ENCODE data around the gene DGKB. TPM values are rescaled to one million over a fixed set of nuclear protein-coding genes. Genes with fewer than 3 reads are reported as not detected.

Gene DGKB
- total RNA-seq, 5 donors from 2014 or later (not counting 1 experiment from before 2014, with no cell fraction given), result not detected

DNA sequence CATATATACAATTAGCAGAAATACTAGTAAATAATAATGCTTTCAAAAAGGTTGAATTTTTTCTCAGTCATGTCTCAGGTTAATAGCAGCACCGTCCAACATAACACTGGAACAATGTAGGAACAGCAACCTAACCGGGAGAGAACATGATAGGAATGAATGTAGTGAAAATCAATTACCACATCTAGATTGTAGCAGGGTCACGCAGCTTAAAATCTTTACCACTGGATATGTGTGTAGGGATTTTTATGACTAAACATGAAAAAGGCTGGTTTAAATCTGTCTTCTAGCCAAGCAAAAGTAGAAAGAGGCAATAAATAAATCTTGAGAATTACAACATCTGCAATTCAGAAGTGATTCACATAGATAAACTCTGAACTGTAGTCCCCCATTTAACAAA is 326.0 kb downstream of the DGKB start:
- H3K4me3 ChIP-seq (ENCODE audit: control insufficient read depth in 1 of 2, extremely low read depth in 1 of 2, low read length in 1 of 2), result no peak overlapping the region
- Mint-ChIP-seq H3K27ac (no peak overlapping the region), H3K36me3 (no peaks in the 10 kb centered on the region), H3K4me3 (no peak overlapping the region), H3K27me3 (no peaks in the 10 kb centered on the region), H3K4me1 (no peaks in the 10 kb centered on the region), H3K9me3 (peaks cover 0 to 6% (median 0%) of the 10 kb centered on the region in 3 donors)
- no CpG with 5 or more reads among the region's 3 CpGs for whole genome bisulfite sequencing (ENCODE audit: insufficient coverage)
- no peaks in the 10 kb centered on the region for H3K9me3 ChIP-seq
- ChIA-PET POLR2A (no interaction called here), CTCF (interaction anchor here in 1 of 2 donors (1.0 kb wide), 1 partner anchor 115 kb away, joined by 4 read pairs; no protein-coding TSS in a partner anchor)
- H3K4me1 ChIP-seq (ENCODE audit: control insufficient read depth in 1 of 2, extremely low read depth in 1 of 2, insufficient read depth in 2 of 2, low read length in 2 of 2), result no peaks in the 10 kb centered on the region
- no peaks in the 10 kb centered on the region for H3K27me3 ChIP-seq (replicated peaks in 1 of 2; ENCODE audit: control insufficient read depth in 2 of 2, extremely low read depth in 1 of 2, insufficient read depth in 2 of 2, low read length in 1 of 2)
- H3K36me3 ChIP-seq (ENCODE audit: control insufficient read depth in 2 of 2, extremely low read depth in 1 of 2, insufficient read depth in 1 of 2, low read length in 1 of 2), result no peaks in the 10 kb centered on the region
- no peak overlapping the region for H3K27ac ChIP-seq (ENCODE audit: low read length)
- ATAC-seq (replicated peaks in 1 of 4), result no peak
- no peak for DNase-seq

DNA sequence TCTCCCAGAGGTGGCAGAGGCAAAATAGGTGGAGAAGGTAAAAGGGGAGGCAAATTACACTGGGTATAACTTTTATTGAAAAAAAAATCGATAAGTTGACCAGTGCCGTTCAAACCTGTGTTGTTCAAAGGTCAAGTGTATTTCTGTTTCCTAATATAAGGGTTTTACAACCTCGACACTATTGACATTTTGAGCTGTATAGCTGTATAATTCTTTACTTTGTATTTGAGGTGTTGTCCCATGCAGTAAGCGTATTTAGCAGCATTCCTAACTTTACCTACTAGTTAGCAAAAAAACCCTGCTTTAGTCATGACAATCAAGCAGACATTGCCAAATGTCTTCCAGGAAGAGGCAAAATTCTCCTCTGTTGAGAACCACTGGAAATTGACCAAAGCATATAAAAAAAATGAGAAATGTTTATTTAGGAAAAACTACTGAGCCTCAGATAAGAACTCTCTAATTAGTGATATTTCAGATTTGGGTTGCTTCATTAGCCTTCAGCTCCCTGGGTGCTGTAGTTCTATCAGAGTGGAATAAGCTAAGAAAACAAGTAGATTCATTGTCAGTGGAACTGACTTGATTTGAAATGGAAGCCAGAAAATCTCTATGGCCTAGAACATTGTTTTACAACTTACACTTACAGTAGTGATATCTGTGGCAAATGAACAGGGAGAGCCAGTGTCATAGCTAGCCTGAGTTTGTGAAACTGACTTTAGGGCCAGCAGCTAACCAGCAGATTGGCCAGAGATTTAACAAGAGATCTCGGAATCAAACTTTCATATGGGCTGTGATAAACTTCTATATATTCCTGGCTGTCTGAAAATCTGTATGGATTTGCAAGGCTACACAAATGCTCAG is 331.6 kb downstream of the DGKB start:
- H3K27ac ChIP-seq (ENCODE audit: low read length), result no peak overlapping the region
- H3K4me1 Mint-ChIP-seq, result no peaks in the 10 kb centered on the region
- no peaks in the 10 kb centered on the region for H3K36me3 Mint-ChIP-seq
- H3K27ac Mint-ChIP-seq, result no peak overlapping the region
- ATAC-seq (replicated peaks in 1 of 4), result no peak
- H3K27me3 ChIP-seq (replicated peaks in 1 of 2; ENCODE audit: control insufficient read depth in 2 of 2, extremely low read depth in 1 of 2, insufficient read depth in 2 of 2, low read length in 1 of 2), result no peaks in the 10 kb centered on the region
- peaks cover 0 to 10% (median 0%) of the 10 kb centered on the region in 3 donors for H3K9me3 Mint-ChIP-seq
- WGBS (ENCODE audit: insufficient coverage), result 92% methylated on average over 2 of the region's 5 CpGs
- no peak overlapping the region for H3K4me3 ChIP-seq (ENCODE audit: control insufficient read depth in 1 of 2, extremely low read depth in 1 of 2, low read length in 1 of 2)
- H3K36me3 ChIP-seq (ENCODE audit: control insufficient read depth in 2 of 2, extremely low read depth in 1 of 2, insufficient read depth in 1 of 2, low read length in 1 of 2), result no peaks in the 10 kb centered on the region
- CTCF ChIA-PET, result no interaction called here
- POLR2A ChIA-PET, result no interaction called here
- H3K9me3 ChIP-seq, result no peaks in the 10 kb centered on the region
- DNase-seq, result no peak
- H3K4me1 ChIP-seq (ENCODE audit: control insufficient read depth in 1 of 2, extremely low read depth in 1 of 2, insufficient read depth in 2 of 2, low read length in 2 of 2), result no peaks in the 10 kb centered on the region
- H3K4me3 Mint-ChIP-seq, result no peak overlapping the region
- H3K27me3 Mint-ChIP-seq, result no peaks in the 10 kb centered on the region

DNA sequence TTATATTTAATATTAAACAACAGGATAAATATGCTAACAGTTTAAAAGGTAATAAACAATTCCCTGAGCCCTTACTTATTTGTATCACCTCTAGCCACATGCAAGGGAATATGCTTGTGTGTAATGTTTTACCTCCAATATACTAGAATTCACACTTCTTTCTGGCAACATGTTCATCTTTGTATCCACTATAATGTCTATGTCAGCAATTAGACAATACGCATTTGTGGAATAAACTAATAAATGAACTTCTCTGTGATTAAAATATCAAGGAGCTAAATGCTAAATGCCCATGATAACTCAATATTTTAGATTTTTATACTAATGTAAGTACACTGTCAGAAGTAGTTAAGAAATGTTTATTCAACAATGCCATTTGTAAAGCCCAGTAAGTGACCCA is 350.5 kb downstream of the DGKB start:
- H3K4me3 ChIP-seq (ENCODE audit: control insufficient read depth in 1 of 2, extremely low read depth in 1 of 2, low read length in 1 of 2), result no peak overlapping the region
- H3K4me1 ChIP-seq (ENCODE audit: control insufficient read depth in 1 of 2, extremely low read depth in 1 of 2, insufficient read depth in 2 of 2, low read length in 2 of 2), result no peaks in the 10 kb centered on the region
- ChIA-PET POLR2A (no interaction called here), CTCF (no interaction called here)
- no peak for ATAC-seq (replicated peaks in 1 of 4)
- no peak for DNase-seq
- H3K9me3 ChIP-seq, result no peaks in the 10 kb centered on the region
- H3K27ac Mint-ChIP-seq, result no peak overlapping the region
- no peaks in the 10 kb centered on the region for H3K36me3 ChIP-seq (ENCODE audit: control insufficient read depth in 2 of 2, extremely low read depth in 1 of 2, insufficient read depth in 1 of 2, low read length in 1 of 2)
- no peaks in the 10 kb centered on the region for H3K27me3 ChIP-seq (replicated peaks in 1 of 2; ENCODE audit: control insufficient read depth in 2 of 2, extremely low read depth in 1 of 2, insufficient read depth in 2 of 2, low read length in 1 of 2)
- H3K4me1 Mint-ChIP-seq, result no peaks in the 10 kb centered on the region
- no peak overlapping the region for H3K4me3 Mint-ChIP-seq
- no peak overlapping the region for H3K27ac ChIP-seq (ENCODE audit: low read length)
- H3K27me3 Mint-ChIP-seq, result no peaks in the 10 kb centered on the region
- peaks cover 0 to 11% (median 0%) of the 10 kb centered on the region in 3 donors for H3K9me3 Mint-ChIP-seq
- no peaks in the 10 kb centered on the region for H3K36me3 Mint-ChIP-seq
- no CpG with 5 or more reads among the region's 1 CpG for WGBS (ENCODE audit: insufficient coverage)

DNA sequence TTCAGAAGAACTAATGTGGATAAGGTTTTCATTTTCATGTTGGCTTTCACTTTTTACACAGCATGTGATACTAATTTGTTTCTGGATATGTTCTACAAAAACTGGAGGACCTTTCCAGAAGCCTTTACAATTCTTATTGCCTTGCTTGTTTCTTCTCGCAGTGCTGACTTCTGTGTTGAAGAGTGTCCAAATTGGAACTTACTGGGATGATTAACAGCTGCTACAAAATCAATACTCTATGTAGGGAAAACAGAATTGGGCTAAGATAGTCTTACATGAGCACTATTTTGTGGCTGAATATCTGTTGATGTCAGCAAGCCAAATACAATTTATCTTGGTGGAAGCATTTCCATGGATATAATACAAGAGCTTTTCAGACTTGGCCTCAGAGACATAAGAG is 351.2 kb downstream of the DGKB start:
- Mint-ChIP-seq H3K27ac (no peak overlapping the region), H3K4me3 (no peak overlapping the region), H3K4me1 (no peaks in the 10 kb centered on the region), H3K9me3 (peaks cover 0 to 11% (median 0%) of the 10 kb centered on the region in 3 donors), H3K27me3 (no peaks in the 10 kb centered on the region), H3K36me3 (no peaks in the 10 kb centered on the region)
- no peaks in the 10 kb centered on the region for H3K9me3 ChIP-seq
- H3K4me1 ChIP-seq (ENCODE audit: control insufficient read depth in 1 of 2, extremely low read depth in 1 of 2, insufficient read depth in 2 of 2, low read length in 2 of 2), result no peaks in the 10 kb centered on the region
- H3K27ac ChIP-seq (ENCODE audit: low read length), result no peak overlapping the region
- H3K36me3 ChIP-seq (ENCODE audit: control insufficient read depth in 2 of 2, extremely low read depth in 1 of 2, insufficient read depth in 1 of 2, low read length in 1 of 2), result no peaks in the 10 kb centered on the region
- POLR2A ChIA-PET, result no interaction called here
- H3K27me3 ChIP-seq (replicated peaks in 1 of 2; ENCODE audit: control insufficient read depth in 2 of 2, extremely low read depth in 1 of 2, insufficient read depth in 2 of 2, low read length in 1 of 2), result no peaks in the 10 kb centered on the region
- DNase-seq (no peak), ATAC-seq (replicated peaks in 1 of 4) (no peak)
- WGBS (ENCODE audit: insufficient coverage), result no CpG with 5 or more reads among the region's 1 CpG
- H3K4me3 ChIP-seq (ENCODE audit: control insufficient read depth in 1 of 2, extremely low read depth in 1 of 2, low read length in 1 of 2), result no peak overlapping the region
- CTCF ChIA-PET, result no interaction called here

DNA sequence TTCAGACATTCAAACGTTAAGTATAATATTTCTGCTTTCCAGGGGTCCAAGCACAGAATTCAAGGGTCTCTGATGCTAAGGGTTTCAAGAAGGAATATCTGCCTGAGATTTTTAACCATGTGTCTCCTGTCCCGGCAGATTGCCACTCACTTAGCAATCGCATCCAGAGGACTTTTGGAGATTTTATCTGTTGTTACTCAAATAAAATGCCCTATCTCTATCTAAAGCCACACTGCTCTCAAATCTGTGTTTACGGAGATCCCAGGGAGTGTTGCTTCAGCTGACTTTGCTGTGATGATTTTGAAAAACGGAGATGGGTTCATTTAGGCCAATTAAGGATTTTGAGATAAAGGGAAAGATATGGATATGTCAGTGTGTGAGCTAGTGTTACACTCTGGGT is 359.9 kb downstream of the DGKB start:
- H3K27ac Mint-ChIP-seq, result no peak overlapping the region
- H3K27me3 Mint-ChIP-seq, result no peaks in the 10 kb centered on the region
- no peaks in the 10 kb centered on the region for H3K36me3 Mint-ChIP-seq
- POLR2A ChIA-PET, result no interaction called here
- CTCF ChIA-PET, result no interaction called here
- no peaks in the 10 kb centered on the region for H3K4me1 Mint-ChIP-seq
- Histone ChIP-seq H3K9me3 (no peaks in the 10 kb centered on the region), H3K36me3 (ENCODE audit: control insufficient read depth in 2 of 2, extremely low read depth in 1 of 2, insufficient read depth in 1 of 2, low read length in 1 of 2) (no peaks in the 10 kb centered on the region), H3K27ac (ENCODE audit: low read length) (no peak overlapping the region), H3K4me3 (ENCODE audit: control insufficient read depth in 1 of 2, extremely low read depth in 1 of 2, low read length in 1 of 2) (no peak overlapping the region), H3K4me1 (ENCODE audit: control insufficient read depth in 1 of 2, extremely low read depth in 1 of 2, insufficient read depth in 2 of 2, low read length in 2 of 2) (no peaks in the 10 kb centered on the region), H3K27me3 (replicated peaks in 1 of 2; ENCODE audit: control insufficient read depth in 2 of 2, extremely low read depth in 1 of 2, insufficient read depth in 2 of 2, low read length in 1 of 2) (no peaks in the 10 kb centered on the region)
- DNase-seq, result no peak
- peaks cover 0 to 7% (median 0%) of the 10 kb centered on the region in 3 donors for H3K9me3 Mint-ChIP-seq
- WGBS (ENCODE audit: insufficient coverage), result 60% methylated on average over 1 of the region's 5 CpGs
- no peak overlapping the region for H3K4me3 Mint-ChIP-seq
- ATAC-seq (replicated peaks in 1 of 4), result no peak

DNA sequence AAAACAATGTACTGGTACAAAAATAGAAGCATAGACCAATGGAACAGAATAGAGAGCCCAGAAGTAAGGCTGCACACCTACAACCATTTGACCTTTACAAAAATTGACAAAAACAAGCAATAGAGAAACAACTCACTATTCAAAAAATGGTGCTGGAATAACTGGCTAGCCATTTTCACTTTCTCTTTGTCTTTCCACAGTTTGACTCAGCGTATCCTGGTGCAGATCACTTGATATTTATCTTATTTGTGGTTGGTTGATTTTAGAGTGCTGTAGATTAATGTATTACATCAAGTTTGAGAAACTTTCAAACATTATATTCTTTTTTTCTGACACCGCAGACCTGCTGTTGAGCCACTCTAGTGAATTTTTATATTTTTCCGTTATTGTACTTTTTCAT is 381.4 kb downstream of the DGKB start:
- ATAC-seq (replicated peaks in 1 of 4) (no peak), DNase-seq (no peak)
- ChIA-PET CTCF (no interaction called here), POLR2A (interaction anchor here in 1 of 2 donors (0.6 kb wide), 1 partner anchor 11 kb away, joined by 3 read pairs; no protein-coding TSS in a partner anchor)
- Mint-ChIP-seq H3K36me3 (no peaks in the 10 kb centered on the region), H3K4me1 (no peaks in the 10 kb centered on the region), H3K4me3 (no peak overlapping the region), H3K27me3 (no peaks in the 10 kb centered on the region), H3K9me3 (peaks cover 2 to 17% (median 10%) of the 10 kb centered on the region in 3 donors), H3K27ac (no peak overlapping the region)
- WGBS (ENCODE audit: insufficient coverage), result no CpG with 5 or more reads among the region's 3 CpGs
- Histone ChIP-seq H3K36me3 (ENCODE audit: control insufficient read depth in 2 of 2, extremely low read depth in 1 of 2, insufficient read depth in 1 of 2, low read length in 1 of 2) (no peaks in the 10 kb centered on the region), H3K9me3 (no peaks in the 10 kb centered on the region), H3K27ac (ENCODE audit: low read length) (no peak overlapping the region), H3K27me3 (replicated peaks in 1 of 2; ENCODE audit: control insufficient read depth in 2 of 2, extremely low read depth in 1 of 2, insufficient read depth in 2 of 2, low read length in 1 of 2) (no peaks in the 10 kb centered on the region), H3K4me1 (ENCODE audit: control insufficient read depth in 1 of 2, extremely low read depth in 1 of 2, insufficient read depth in 2 of 2, low read length in 2 of 2) (no peaks in the 10 kb centered on the region), H3K4me3 (ENCODE audit: control insufficient read depth in 1 of 2, extremely low read depth in 1 of 2, low read length in 1 of 2) (no peak overlapping the region)
